Suppressor macrophage treated with lipopolysaccharide for 4 hours (primary cell): Measurements from ENCODE around the gene MCM9.
"Not testable (repeated sequence)": the region's sequence is repeated elsewhere in the genome, so short reads cannot be mapped to it uniquely, and the experiment has no call there.

Source experiments
- DNase-seq: peaks from one replicate; pipeline ENCODE4 v3.0.0-alpha.2; 2020

Gene MCM9

DNA sequence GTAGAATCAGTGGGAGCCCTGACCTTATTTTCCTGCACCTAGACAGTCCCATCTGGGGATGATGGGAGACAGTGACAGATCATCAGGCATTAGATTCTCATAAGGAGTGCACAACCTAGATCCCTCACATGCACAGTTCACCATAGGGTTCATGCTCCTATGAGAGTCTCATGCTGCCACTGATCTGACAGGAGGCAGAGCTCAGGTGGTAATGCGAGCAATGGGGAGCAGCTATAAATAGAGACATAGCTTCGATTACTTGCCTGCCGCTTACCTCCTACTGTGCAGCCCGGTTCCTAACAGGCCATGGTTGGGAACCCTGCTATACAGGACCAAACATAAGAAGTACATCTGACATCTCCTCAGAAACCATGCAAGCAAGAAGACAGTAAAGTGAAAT, 72.5 kb downstream of the MCM9 start:
- DNase-seq: no peak

GRCh38 chr6:118860880-118861279, 74.1 kb downstream of the MCM9 start:
- no peak for DNase-seq

DNA sequence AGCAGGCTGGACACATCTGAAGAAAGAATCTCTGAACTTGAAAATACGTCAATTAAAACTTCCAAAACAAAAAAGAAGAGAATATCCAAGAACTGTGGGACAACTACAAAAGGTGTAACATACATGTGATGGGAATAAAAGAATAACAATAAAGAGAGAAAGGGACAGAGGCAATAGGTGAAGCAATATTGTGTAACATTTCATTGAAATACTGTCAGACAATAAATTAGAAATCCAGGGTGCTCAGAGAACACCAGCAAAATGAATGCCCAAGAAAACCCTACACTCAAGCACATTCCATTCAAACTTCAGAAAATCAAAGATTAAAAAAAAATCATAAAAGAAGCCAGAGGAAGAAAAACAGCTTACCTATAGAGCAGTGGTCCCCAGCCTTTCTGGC, 74.6 kb downstream of the MCM9 start:
- DNase-seq: no peak

DNA sequence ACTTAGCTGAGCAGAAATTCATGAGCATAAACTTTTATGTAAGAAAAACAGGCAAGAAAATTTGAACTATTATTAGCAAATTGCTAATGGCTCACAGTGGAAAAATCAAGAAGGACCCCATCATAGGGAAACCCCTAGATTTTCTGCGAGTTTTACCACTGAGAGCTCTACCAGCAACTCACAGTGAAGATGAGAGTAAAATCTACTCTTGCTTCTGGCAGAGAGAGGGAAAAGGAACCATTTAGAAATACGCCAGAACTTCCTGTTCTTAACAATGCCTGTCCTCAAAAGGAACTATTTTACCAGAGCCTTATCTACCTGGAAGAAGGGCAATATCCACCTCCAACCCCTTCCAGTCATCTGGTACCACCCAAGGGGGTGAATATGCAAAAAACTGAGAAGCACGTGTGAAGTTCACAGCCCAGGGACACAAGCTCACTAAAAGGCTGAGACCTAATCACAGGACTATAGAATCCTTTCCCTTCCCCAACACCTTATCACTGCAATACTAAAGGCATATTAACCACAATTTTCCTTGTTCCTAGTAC, 75.4 kb downstream of the MCM9 start:
- no peak for DNase-seq

DNA sequence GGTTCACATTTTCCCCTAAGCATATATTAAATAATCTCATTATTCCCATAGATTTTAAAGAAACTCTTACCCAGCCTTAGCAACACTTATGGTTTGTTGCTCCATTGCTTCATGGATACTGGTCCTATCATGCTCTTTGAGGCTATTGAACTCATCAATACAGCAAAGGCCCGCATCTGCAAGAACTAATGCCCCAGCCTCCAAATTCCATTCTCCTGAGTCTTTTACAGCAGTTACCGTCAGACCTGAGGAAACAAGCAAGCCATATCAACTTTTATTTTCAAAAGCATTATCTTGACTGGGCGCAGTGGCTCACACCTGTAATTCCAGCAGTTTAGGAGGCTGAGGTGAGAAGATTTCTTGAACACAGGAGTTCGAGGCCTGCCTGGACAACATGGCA, 78.7 kb downstream of the MCM9 start:
- DNase-seq: no peak

DNA sequence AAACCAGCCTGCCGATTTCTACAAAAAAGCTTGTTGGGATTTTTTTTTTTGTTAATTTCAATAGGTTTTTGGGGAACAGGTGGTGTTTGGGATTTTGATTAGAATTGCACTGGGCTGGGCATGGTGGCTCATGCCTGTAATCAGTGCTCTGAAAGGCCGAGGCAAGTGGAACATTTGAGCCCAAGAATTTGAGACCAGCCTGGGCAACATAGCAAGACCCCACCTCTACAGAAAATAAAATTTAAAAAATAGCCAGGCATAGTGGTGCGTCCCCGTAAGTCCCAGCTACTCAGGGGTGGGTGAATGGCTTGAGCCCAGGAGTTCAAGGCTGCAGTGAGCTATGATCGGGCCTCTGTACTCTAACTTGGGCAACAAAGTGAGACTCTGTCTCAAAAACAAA, 81.6 kb downstream of the MCM9 start:
- DNase-seq: no peak

DNA sequence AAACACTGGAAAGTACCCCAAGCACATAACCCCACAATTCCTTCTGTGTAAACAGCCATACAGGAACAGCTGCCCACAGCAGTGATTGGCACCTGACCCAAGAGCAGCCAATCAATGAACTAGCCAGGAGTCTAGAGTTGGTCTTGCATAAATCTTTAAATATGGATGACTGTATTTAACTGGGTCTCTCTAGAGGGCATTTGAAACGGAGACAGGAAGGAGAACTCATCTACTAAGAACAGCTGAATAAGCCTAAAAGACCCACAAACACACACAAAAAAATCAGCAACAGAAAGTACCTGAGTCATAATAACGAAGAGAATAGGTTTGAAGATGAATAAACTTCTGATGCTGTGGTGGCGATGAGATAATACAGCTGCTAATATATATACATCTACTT, 90.0 kb downstream of the MCM9 start:
- no peak for DNase-seq

- peak; percentile 12 for DNase-seq
Observed at GRCh38 chr6:118843685-118844390, 91.1 kb downstream of the MCM9 start.

- no peak for DNase-seq
Observed at GRCh38 chr6:118830691-118831090, 104.3 kb downstream of the MCM9 start.

GRCh38 chr6:118829817-118830478, 105.0 kb downstream of the MCM9 start:
- DNase-seq: no peak

DNA sequence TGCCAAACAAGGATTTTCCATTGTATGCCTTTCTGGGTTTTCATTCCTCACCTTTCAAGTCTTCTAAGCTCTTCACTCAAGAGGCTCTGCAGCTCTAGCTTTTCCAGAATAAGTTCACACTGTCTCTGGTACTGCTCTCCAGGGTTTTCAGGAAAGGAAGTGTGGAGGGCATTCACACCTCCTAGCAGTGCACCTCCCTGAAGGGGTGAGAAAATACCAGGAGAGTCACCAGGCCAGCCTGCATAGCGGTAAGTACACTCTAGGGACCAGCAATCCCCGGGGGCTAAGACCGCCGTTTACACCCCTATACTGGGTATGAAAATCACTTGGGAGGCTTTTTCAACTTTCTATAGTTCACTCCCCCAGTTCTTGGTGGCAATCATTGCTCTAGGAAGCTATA, 108.9 kb downstream of the MCM9 start:
- DNase-seq: no peak

- DNase-seq: no peak
Observed at GRCh38 chr6:118825661-118826060, 109.3 kb downstream of the MCM9 start.

GRCh38 chr6:118815495-118815894, 119.5 kb downstream of the MCM9 start:
- no peak for DNase-seq

DNA sequence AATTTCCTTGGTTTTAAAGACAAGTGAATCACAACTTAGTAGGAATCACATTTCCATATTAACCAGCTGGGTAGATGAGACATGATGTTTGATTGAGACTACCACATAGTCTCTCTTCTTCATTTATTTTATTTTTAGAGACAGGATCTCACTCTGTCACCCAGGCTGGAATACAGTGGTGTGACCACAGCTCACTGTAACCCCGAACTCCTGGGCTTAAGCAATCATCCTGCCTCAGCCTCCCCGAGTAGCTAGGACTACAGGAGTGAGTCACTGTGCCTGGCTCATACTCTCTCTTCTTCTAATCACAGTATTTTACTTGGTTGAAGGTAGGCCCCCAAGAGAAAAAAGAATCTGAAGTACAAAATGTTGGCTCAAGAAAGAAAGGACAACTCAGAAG, 121.2 kb downstream of the MCM9 start:
- peak; percentile 46 for DNase-seq

- DNase-seq: no peak
Observed at GRCh38 chr6:118812970-118813369, 122.0 kb downstream of the MCM9 start.

- no peak for DNase-seq
Observed at GRCh38 chr6:118810420-118811027, 124.4 kb downstream of the MCM9 start.

DNA sequence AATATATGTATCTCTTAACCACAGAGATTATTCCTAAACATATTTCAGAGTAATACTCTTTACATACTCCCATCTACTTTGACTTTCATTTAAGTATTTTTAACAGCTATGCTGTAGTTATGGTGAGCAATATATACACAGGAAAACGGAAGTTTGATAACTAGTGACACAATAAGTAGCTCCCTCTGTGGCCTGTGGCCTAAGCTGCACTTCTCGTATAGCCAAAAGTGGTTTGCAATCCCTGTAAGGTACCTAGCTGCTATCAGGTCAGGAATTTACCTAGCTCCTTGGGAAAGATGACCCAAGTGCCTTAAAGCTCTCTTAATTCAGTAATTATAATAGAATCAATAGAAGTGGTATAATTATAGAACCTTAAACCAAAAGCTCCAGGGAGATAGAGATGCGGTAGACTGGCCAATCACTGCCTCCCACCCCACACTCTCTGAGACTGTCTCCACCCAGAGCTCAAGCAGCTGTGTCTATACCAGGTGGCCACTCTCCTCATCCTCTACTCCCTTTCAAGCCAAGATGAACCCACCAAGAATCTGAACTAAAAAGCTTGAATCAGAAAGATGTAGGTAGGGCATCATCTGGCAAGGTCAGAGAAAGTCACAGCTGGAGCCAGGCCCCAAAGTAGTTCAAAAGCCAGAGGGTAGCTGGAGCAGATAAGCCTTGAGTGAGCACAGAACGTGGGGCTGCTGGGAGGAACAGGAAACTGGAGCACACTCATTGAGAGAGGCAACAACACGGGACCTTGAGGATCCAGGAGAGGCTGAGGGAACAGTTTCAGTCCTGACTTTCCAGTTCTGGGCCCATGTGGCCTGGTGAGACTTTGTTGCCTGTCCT, 125.9 kb downstream of the MCM9 start:
- DNase-seq: peak; percentile 52

- DNase-seq: no peak
Observed at GRCh38 chr6:118804091-118804490, 130.9 kb downstream of the MCM9 start.

DNA sequence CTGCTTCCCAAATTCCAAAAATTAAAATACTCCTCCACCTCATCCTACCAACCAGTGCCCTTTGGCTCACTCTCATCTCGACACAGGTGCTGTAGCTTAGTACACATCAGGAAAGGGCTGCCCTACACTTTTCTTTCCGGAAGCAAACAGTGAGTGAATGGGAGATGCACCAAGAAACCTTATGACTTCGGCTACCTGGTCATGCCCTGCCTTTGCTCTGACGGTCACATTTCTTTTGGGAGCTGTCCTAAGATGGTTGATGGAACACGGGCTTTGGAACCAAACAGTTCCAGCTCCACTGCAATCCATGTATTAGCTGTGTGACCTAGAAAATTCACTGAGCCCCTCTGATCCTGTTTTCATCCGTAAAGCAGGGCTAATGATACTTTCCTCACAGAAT, 133.7 kb downstream of the MCM9 start:
- no peak for DNase-seq

DNA sequence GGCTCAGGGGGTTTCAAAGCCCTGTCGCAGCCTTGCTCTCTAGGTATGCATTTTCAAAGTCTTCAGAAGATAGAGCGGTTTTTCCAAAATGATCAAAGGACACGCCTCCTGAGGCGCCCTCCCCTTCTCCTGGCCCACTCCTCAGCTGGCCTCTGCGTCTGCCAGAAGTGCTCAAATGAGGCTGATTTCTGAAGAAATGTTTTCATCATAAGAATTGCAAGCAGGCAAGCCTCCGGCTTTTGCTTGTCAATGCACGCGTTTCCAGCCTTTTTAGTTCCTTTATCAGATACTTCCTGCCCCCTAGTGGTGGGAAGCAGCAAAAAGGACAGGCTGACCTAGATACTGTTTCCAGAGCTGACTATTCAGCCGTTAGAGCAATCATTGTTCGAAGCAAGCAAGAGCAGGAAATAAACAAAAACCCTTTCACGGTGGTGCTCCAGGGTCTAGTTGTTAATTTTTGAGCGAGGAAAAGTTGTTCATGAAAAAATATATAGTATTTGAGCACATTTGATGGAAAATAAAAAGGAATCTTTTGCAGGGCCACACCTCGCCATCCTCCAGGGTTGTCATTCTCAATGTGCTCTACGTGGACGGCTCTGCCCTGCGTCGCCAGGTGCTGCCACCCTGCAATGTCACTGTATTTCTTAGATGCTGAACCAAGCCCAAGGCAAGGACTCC, 134.4 kb downstream of the MCM9 start:
- peak; percentile 90 for DNase-seq

- no peak for DNase-seq
Observed at GRCh38 chr6:118799826-118800225, 135.1 kb downstream of the MCM9 start.

DNA sequence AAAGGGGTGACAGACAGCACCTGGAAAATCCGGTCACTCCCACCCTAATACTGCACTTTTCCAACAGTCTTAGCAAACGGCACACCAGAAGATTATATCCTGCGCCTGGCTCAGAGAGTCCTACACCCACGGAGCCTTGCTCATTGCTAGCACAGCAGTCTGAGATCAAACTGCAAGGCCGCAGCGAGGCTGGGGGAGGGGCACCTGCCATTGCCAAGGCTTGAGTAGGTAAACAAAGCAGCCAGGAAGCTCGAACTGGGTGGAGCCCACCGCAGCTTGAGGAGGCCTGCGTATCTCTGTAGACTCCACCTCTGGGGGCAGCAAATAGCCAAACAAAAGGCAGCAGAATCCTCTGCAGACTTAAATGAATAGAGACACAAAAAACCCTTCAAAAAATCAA, 138.4 kb downstream of the MCM9 start:
- not testable (repeated sequence) for DNase-seq

GRCh38 chr6:118791499-118791898, 143.5 kb downstream of the MCM9 start:
- no peak for DNase-seq
